LNCAP (cell line): ENCODE measurements around the gene TUBA3C.

Experiments
- CTCF ChIP-seq: fragments of 450-650 bp; IDR thresholded peaks from 2 replicates; pipeline ENCODE4 v1.5.1; 2017; ENCODE audit warnings: mild to moderate bottlenecking

Gene TUBA3C

GRCh38 chr13:19181621-19182485 lies at the start of gene TUBA3C:
TSS of gene TUBA3C (minus strand) at chr13:19181824. CDS start at chr13:19181747, 77 bp downstream.
- TF ChIP-seq CTCF = no peak

GRCh38 chr13:19185865-19186645 lies 4.4 kb upstream of the TUBA3C start:
- TF ChIP-seq CTCF = no peak

GRCh38 chr13:19185086-19185864 lies 3.7 kb upstream of the TUBA3C start:
- TF ChIP-seq CTCF = no peak

- TF ChIP-seq CTCF = no peak
Observed at GRCh38 chr13:19184176-19184575, 2.6 kb upstream of the TUBA3C start.

GRCh38 chr13:19183676-19184075 lies 2.1 kb upstream of the TUBA3C start:
- no peak for TF ChIP-seq CTCF

- no peak for TF ChIP-seq CTCF
Observed at GRCh38 chr13:19182536-19182935, 912 bp upstream of the TUBA3C start.

- TF ChIP-seq CTCF = no peak
Observed at GRCh38 chr13:19181021-19181620, 503 bp downstream of the TUBA3C start.
